Stomach smooth muscle (tissue), 2 donors: ENCODE data around the gene CRIP2.

ENCODE experiments used
- H3K27ac ChIP-seq: one replicate; pipeline ENCODE4 v1.7.0; 2013; ENCODE audit warnings: mild to moderate bottlenecking, low read length, inconsistent platforms
- H3K27me3 ChIP-seq, 2 donors: one replicate each; pipeline ENCODE4 v1.7.0; 2013; ENCODE audit warnings: low read length in 2 of 2; ENCODE audit not compliant: insufficient read depth in 2 of 2, control insufficient read depth in 1 of 2
- H3K36me3 ChIP-seq, 2 donors: one replicate each; pipeline ENCODE4 v1.7.0; 2013; ENCODE audit warnings: low read length in 2 of 2; ENCODE audit not compliant: control insufficient read depth in 2 of 2, insufficient read depth in 2 of 2
- H3K4me1 ChIP-seq: one replicate; pipeline ENCODE4 v1.7.0; 2013; ENCODE audit warnings: low read length; ENCODE audit not compliant: control insufficient read depth, insufficient read depth
- H3K4me3 ChIP-seq, 2 donors: one replicate each; pipeline ENCODE4 v1.7.0; 2013; ENCODE audit warnings: low read length in 2 of 2
- H3K9ac ChIP-seq, 2 donors: one replicate each; pipeline ENCODE4 v1.7.0; 2013; ENCODE audit warnings: low read length in 2 of 2, mild to moderate bottlenecking in 1 of 2
- H3K9me3 ChIP-seq, 2 donors: one replicate each; pipeline ENCODE4 v1.7.0; 2013; ENCODE audit warnings: low read length in 2 of 2; ENCODE audit not compliant: control insufficient read depth in 2 of 2
- donor health status: healthy.
- donor health status: Pancreatic carcinoma.

The CRIP2 gene

DNA sequence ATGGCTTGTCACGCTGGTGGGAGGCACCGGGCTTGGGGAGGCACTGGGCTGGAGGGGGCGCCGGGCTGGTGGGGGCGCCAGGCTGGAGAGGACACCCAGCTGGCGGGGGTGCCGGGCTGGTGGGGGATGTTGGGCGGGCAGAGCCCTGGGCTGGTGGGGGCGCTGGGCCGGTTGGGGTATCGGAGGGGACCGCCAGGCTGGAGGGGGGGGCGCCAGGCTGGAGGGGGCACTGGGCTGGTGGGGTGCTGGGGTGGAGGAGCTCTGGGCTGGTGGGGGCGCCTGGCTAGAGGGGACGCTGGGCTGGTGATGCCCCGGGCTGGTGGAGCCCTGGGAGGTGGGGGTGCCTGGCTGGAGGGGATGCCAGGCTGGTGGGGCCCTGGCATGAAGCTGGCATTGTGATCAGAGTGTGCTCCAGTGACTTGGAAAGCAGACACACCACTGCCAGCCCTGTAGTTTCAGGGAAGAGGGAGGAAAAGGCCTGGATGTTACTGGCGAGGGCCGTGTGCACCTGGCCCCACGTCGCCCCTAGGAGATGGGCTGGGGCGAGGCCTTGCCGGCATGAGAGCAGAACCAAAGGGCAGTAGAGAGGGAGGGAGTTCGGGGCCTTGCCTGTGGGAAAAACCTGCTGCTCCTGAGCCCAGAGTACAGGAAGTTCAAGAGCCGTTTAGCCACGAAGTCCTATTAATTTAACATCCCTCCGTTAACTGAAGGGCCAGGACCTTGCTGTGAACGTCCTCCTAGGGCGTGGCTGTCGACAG is 29.5 kb downstream of the CRIP2 start:
- peaks cover 0 to 4% of the 10 kb centered on the region in 2 donors for H3K27me3 ChIP-seq
- H3K36me3 ChIP-seq = no peaks in the 10 kb centered on the region
- H3K27ac ChIP-seq = no peak overlapping the region
- H3K4me3 ChIP-seq = no peak overlapping the region
- no peaks in the 10 kb centered on the region for H3K4me1 ChIP-seq
- H3K9me3 ChIP-seq = no peaks in the 10 kb centered on the region
- no peak overlapping the region for H3K9ac ChIP-seq

DNA sequence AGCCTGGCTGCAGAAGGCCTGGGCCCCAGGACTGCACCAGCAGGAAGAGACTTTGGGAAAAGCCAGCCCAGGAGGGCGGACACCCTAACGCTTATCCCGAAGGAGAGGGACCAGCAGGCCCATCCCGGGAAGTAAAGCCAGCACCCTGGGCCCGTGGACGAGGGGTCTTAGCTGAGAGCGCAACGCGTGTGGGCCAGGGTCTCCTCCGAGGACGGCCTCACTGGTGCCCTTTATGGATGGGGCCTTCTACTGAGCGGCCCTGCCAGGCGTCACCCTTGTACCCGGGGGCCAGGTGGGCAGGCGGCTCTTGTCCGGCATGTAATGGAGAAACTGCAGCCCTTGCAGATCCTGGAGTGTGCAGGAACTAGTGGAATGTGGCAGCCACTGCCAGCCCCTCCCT is 30.5 kb downstream of the CRIP2 start:
- Histone ChIP-seq H3K4me3 (no peak overlapping the region), H3K27ac (no peak overlapping the region), H3K4me1 (no peaks in the 10 kb centered on the region), H3K36me3 (no peaks in the 10 kb centered on the region), H3K27me3 (peaks cover 0 to 7% of the 10 kb centered on the region in 2 donors), H3K9ac (no peak overlapping the region), H3K9me3 (no peaks in the 10 kb centered on the region)

DNA sequence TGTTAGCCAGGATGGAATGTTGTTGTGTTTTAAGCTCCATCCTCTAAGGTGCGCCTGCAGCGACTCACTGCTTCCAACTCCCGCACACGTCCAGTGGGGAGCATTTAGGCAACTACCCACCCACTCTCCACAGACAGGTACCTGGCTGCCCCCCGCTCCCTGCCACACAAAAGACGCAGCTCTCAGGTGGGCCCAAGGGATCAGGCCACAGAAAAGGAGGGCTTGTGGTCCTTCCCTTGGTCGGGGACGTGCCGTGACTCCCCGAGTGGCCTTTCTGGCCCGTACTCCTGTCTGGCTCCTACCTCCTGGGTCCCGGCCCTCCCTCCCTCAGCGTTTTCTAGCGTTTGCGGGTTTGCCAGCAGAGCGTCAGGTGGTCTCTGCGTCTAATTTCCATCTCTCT is 32.6 kb downstream of the CRIP2 start:
- no peaks in the 10 kb centered on the region for H3K4me1 ChIP-seq
- no peaks in the 10 kb centered on the region for H3K36me3 ChIP-seq
- H3K27me3 ChIP-seq = peaks cover 5 to 10% of the 10 kb centered on the region in 2 donors
- H3K9me3 ChIP-seq = no peaks in the 10 kb centered on the region
- no peak overlapping the region for H3K9ac ChIP-seq
- no peak overlapping the region for H3K4me3 ChIP-seq
- H3K27ac ChIP-seq = no peak overlapping the region

DNA sequence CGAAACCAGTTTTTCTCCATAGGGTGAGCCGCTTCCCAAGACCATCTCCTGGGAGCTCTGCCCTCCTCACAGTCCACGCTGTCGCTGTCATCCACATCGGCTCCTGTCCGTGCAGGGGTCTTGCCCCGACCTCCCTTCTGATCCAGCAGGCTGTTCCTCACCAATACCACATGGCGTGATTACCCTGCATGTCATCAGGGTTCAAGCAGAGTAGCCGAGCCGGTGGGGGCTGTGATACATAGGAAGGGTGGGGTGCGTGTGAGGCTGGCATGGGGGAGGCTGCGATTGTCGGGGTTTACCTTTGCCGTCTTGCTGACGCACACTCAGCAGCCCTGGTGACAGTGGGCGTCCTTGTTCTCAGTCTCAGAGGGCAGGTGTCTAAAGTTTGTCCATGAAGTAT is 33.4 kb downstream of the CRIP2 start:
- Histone ChIP-seq H3K4me3 (no peak overlapping the region), H3K36me3 (no peaks in the 10 kb centered on the region), H3K9me3 (no peaks in the 10 kb centered on the region), H3K27ac (no peak overlapping the region), H3K4me1 (no peaks in the 10 kb centered on the region), H3K9ac (no peak overlapping the region), H3K27me3 (peaks cover 10 to 13% of the 10 kb centered on the region in 2 donors)

DNA sequence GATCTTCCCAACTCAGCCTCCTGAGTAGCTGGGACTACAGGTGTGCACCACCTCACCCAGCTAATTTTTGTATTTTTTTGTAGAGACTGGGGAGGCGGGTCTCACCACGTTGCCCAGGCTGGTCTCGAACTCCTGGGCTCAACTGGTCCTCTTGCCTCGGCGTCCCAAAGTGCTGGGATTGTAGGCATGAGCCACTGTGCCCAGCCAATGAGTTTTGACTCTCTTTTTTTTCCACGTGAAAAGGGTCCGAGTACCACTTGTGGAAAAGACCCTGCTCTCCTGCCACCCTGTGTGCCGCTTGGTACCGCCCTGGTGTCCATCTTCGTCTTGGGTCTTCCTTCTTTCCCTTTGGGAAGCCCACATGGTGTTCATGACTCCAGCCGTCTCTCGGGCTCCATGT is 34.0 kb downstream of the CRIP2 start:
- H3K4me3 ChIP-seq = no peak overlapping the region

DNA sequence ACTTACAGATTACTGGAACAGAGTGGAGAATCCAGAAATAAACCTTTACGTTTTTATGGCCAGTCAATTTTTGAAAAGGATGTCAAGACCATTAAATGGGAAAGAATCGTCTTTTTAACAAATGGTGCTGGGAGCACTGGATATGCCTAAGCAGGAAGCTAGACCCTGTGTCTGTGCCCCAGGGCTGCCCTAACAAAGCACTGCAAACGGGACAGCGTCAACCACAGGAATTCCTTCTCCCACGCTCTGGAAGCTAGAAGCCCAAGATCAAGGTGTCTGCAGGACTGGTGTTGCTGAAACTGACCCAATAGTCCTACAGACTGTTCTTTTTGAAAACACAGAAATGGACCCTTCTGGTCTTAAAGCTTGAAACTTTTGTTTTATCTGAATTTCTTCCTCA is 42.5 kb downstream of the CRIP2 start:
- H3K27ac ChIP-seq = no peak overlapping the region
- H3K4me1 ChIP-seq = no peaks in the 10 kb centered on the region
- H3K9ac ChIP-seq = no peak overlapping the region
- H3K4me3 ChIP-seq = no peak overlapping the region
- H3K9me3 ChIP-seq = peaks cover 0 to 2% of the 10 kb centered on the region in 2 donors
- no peaks in the 10 kb centered on the region for H3K36me3 ChIP-seq
- peaks cover 4 to 5% of the 10 kb centered on the region in 2 donors for H3K27me3 ChIP-seq

More for the DNA sequence above, 34.0 kb downstream of the CRIP2 start:
- Histone ChIP-seq H3K27ac (no peak overlapping the region), H3K9ac (no peak overlapping the region), H3K9me3 (no peaks in the 10 kb centered on the region), H3K36me3 (no peaks in the 10 kb centered on the region), H3K4me1 (no peaks in the 10 kb centered on the region), H3K27me3 (peaks cover 10 to 13% of the 10 kb centered on the region in 2 donors)

DNA sequence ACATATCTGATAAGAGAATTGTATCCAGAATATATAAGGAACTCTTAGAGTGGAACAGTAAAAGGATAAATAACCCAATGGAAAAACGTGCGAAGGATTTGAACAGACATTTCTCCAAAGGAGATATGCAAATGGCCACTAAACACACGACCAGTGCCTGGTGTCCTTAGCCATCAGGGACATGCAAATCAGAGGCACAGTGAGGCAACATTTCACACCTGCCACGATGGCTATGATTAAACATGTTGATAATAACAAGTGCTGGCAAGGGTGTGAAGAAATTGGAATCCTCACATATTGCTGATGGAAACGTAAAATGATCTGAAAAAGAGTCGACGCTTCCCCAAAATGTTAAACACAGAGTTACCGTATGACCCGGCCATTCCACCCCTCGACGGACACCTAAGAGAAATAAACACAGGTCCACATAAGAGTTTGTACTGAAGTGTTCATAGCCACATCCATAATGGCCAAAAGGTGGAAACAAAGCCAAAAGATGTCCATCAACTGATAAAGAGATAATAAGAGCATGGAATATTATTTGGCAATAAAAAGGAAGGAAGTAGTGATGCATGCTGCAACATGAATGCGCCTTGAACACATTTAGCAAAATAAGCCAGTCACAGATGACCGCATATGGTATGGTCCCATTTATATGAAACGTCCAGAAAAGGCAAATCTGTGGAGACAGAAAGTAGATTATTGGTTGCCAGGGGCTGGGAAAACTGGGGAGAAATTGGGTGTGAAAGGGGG is 45.5 kb downstream of the CRIP2 start:
- Histone ChIP-seq H3K4me1 (no peaks in the 10 kb centered on the region), H3K36me3 (no peaks in the 10 kb centered on the region), H3K9ac (no peak overlapping the region), H3K27ac (no peak overlapping the region), H3K27me3 (no peaks in the 10 kb centered on the region), H3K4me3 (no peak overlapping the region), H3K9me3 (no peaks in the 10 kb centered on the region)

DNA sequence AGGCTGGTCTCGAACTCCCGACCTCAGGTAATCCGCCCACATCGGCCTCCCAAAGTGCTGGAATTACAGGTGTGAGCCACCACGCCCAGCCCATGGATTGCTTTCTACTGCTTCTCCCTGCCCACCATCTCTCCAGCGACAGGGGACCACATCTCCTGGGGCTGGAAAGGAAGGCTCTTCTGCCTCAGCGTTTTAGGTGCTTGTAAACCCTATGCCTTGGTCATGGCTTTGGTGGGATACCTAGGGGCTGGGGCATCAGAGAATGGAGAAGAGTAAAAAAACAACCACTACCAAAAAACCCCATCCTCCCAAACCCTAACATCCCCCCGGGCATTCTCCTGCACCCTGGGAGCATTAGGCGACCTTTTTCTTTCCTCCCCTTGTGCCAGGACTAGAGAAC is 50.7 kb downstream of the CRIP2 start:
- H3K4me3 ChIP-seq = no peak overlapping the region
- H3K9me3 ChIP-seq = no peaks in the 10 kb centered on the region
- H3K36me3 ChIP-seq = no peaks in the 10 kb centered on the region
- H3K27me3 ChIP-seq = peaks cover 0 to 11% of the 10 kb centered on the region in 2 donors
- no peak overlapping the region for H3K9ac ChIP-seq
- no peak overlapping the region for H3K27ac ChIP-seq
- H3K4me1 ChIP-seq = peaks cover 30% of the 10 kb centered on the region

DNA sequence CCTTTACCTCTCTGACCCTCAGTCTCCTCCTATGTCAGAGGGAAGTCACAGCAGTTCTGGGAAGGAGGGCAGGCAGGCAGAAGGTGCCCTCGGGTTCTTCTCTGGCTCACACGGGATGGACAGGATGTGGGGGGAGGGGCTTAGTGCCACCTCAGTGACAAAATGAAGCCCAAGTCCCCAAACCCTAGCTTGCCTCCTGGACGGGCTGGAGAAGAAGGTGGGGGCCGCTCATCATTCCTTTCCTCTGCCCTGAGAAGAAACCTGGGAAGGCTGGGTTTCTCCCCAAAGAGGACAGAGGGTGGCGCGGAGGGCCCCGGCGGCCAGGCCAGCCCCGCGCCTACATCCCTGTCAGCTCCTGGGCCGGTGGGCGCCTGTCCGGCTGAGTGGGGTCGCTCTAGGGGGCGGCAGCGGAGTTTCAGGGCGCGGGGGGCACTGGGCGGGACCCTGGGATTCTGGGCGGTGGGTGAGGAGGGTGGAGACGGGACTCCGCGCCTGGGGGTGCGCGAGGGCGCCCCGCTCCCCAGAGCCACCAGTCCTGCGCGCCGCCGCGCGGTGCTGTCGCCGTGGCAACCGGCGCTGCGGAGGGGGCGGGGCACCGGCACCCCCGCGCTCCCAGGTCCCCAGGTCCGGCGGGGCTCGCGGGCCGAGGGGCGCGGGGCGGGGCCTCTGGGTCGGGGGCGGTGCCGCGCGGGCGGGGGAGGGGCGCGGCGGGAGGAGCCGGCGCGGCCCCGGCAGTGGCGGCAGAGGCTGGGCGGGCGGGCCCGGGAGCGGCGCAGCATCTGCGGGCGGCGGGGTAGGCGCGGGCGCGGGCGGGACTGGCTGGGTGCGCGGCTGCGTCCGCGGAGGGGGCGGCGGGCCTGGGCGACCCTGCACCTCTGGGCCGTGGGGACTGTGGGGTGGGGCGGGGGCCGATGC is 51.5 kb downstream of the CRIP2 start, which contains the start of gene TMEM121:
Gene TMEM121, plus strand, starts transcription at position 723 of the 915 bp plus-strand sequence. CDS start 2,252 bp downstream, outside the sequence.
- H3K9ac ChIP-seq = peak within 1 kb of the TSS; percentile 28 to 60
- H3K4me1 ChIP-seq = peaks cover 30% of the 10 kb centered on the region
- H3K27ac ChIP-seq = no peak within 1 kb of the TSS
- peaks cover 0 to 11% of the 10 kb centered on the region in 2 donors for H3K27me3 ChIP-seq
- H3K4me3 ChIP-seq = peak within 1 kb of the TSS; percentile 43 to 74
- H3K36me3 ChIP-seq = no peaks in the 10 kb centered on the region
- H3K9me3 ChIP-seq = no peaks in the 10 kb centered on the region

DNA sequence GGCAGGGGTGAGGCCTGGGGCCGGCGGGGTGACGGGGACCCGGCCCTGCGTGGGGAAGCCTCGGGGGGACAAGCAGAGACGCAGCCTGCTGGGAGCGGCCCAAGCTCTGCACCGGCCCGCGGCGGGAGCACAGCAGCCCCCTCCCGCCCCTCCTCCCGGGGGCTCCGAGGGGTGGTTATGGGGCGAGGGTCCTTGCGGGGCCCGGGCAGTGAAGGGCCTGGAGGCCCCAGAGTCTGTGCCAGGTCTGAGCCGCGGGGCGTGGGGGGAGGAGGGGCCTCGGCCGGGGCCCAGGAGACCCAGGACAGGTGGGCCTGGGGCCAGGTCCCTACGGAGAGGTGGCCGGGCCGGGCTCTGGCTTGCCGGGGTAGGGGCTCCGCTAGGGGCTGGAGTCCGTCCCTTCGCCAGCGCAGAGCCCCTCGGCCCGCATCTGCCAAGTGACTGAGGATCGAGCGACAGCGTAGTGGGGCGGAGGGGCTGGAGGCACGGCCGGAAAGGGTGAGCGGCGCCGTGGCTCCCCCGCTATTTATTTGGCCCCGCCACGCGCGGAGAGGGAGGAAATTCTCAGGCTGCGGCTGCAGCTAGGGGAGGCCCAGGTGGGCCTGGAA is 52.3 kb downstream of the CRIP2 start:
- Histone ChIP-seq H3K9ac (peak overlapping the region; percentile 28 to 60), H3K4me3 (peak overlapping the region; percentile 43 to 74), H3K4me1 (peaks cover 30% of the 10 kb centered on the region), H3K27me3 (peaks cover 0 to 11% of the 10 kb centered on the region in 2 donors), H3K9me3 (no peaks in the 10 kb centered on the region), H3K27ac (no peak overlapping the region), H3K36me3 (no peaks in the 10 kb centered on the region)
